ENCODE measurements around the gene TMEM41A.
"Not testable (repeated sequence)": the region's sequence is repeated elsewhere in the genome, so short reads cannot be mapped to it uniquely, and the experiment has no call there.

Gene TMEM41A

GRCh38 chr3:185486394-185486793 is 12.4 kb downstream of the TMEM41A start:
- DNase-seq, result no peak

GRCh38 chr3:185484296-185484695 is 14.5 kb downstream of the TMEM41A start:
- DNase-seq, result no peak

- no peak for DNase-seq
Observed at GRCh38 chr3:185479373-185479945, 19.4 kb downstream of the TMEM41A start.

- no peak for DNase-seq
Observed at GRCh38 chr3:185477316-185477715, 21.5 kb downstream of the TMEM41A start.

- DNase-seq, result not testable (repeated sequence)
Observed at GRCh38 chr3:185474922-185475321, 23.9 kb downstream of the TMEM41A start.

- DNase-seq, result no peak
Observed at GRCh38 chr3:185473290-185473815, 25.5 kb downstream of the TMEM41A start.

- no peak for DNase-seq
Observed at GRCh38 chr3:185470323-185470722, 28.5 kb downstream of the TMEM41A start.

GRCh38 chr3:185469542-185469941 is 29.3 kb downstream of the TMEM41A start:
- DNase-seq, result no peak

- not testable (repeated sequence) for DNase-seq
Observed at GRCh38 chr3:185466123-185466522, 32.7 kb downstream of the TMEM41A start.

- DNase-seq, result no peak
Observed at GRCh38 chr3:185465471-185465870, 33.4 kb downstream of the TMEM41A start.

- no peak for DNase-seq
Observed at GRCh38 chr3:185460719-185461350, 38.0 kb downstream of the TMEM41A start.

- no peak for DNase-seq
Observed at GRCh38 chr3:185460309-185460708, 38.5 kb downstream of the TMEM41A start.

GRCh38 chr3:185457376-185457775 is 41.5 kb downstream of the TMEM41A start:
- DNase-seq, result no peak

- DNase-seq, result not testable (repeated sequence)
Observed at GRCh38 chr3:185451432-185451831, 47.4 kb downstream of the TMEM41A start.

GRCh38 chr3:185448107-185448506 is 50.7 kb downstream of the TMEM41A start:
- DNase-seq, result no peak

GRCh38 chr3:185444329-185444728 is 54.5 kb downstream of the TMEM41A start:
- no peak for DNase-seq

GRCh38 chr3:185442031-185442430 is 56.8 kb downstream of the TMEM41A start:
- DNase-seq, result no peak

GRCh38 chr3:185439745-185440466 is 58.9 kb downstream of the TMEM41A start:
- DNase-seq, result no peak

Data from CD4-positive, alpha-beta T cell treated with Interferon gamma for 1 hour (primary cell).